PC-3 (cell line): Measurements from ENCODE around the gene TAS2R38.

ENCODE experiments used
- CTCF ChIP-seq: fragments of 300-600 bp; sonication (generic); conservative IDR thresholded peaks from 2 replicates; pipeline ENCODE4 v1.5.1; 2017; ENCODE audit warnings: antibody characterized with exemption, low read depth, mild to moderate bottlenecking, low read length
- EZH2 ChIP-seq: fragments of 300-600 bp; sonication (generic); IDR thresholded peaks from one replicate; pipeline ENCODE4 v1.6.1; 2017; ENCODE audit warnings: antibody characterized with exemption, mild to moderate bottlenecking, low read length; ENCODE audit not compliant: unreplicated experiment
- EZH2phosphoT487 ChIP-seq: fragments of 300-600 bp; sonication (generic); IDR thresholded peaks from 2 replicates; pipeline ENCODE4 v1.6.1; 2018; ENCODE audit warnings: mild to moderate bottlenecking, antibody characterized with exemption, low read length, borderline replicate concordance

DNA sequence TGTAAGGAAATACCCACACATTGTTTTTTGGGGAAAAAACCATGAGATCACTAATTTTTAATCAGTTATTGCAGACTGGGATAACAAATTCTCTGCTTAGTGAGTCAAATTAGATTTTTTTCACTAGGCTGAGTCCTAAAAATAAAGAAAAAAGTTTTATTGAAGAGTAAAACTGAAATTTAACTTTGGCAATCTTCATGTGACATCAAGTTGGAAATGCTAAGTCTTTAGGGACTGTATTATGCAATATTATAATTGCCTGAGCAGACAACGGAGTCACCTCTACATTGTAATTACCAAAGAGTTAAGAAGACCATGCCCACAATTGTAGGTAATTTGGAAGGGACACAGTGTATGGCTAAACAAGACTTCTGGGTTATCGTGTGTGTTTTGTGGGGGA is 24.6 kb downstream of the TAS2R38 start:
- TF ChIP-seq EZH2: no peak
- TF ChIP-seq CTCF: no peak
- TF ChIP-seq EZH2phosphoT487: no peak
